Body of pancreas (tissue), 4 donors: Measurements from ENCODE around the gene CCDC71.

Source experiments
- CTCF ChIP-seq, 7 experiments: fragments of 450-650 bp in 4 of 7; fragments of 200-600 bp in 3 of 7; sonication (generic) in 3 of 7; IDR thresholded peaks; one replicate each; pipeline ENCODE4 v1.5.1; 2016 to 2019; ENCODE audit warnings: antibody characterized with exemption in 7 of 7
- POLR2A ChIP-seq, 3 donors: fragments of 450-650 bp; IDR thresholded peaks; one replicate each; pipeline ENCODE4 v1.6.1; 2016; ENCODE audit warnings: antibody characterized with exemption in 3 of 3, mild to moderate bottlenecking in 2 of 3

- TF ChIP-seq POLR2A (IDR thresholded peaks at IDR 0.05) (no peak), CTCF (IDR thresholded peaks at IDR 0.05) (no peak)
Observed at GRCh38 chr3:49119439-49119838, 46.7 kb downstream of the CCDC71 start.
